Endothelial cell of umbilical vein (primary cell): ENCODE data around the gene MRPS6. TPM values are rescaled to one million over a fixed set of nuclear protein-coding genes. Genes with fewer than 3 reads are reported as not detected.

Experiments
- BruUV-seq: library from RNA; stranded (reverse); fragments of 400-500 nt; replicated peaks from 2 replicates; lab custom pipeline; 2021; lab: Mats Ljungman, UMichigan
- CTCF ChIA-PET: fragments of 300-600, 350-600 bp; sonication (Branson Sonifier 250); formaldehyde crosslinking; loops from one replicate; lab custom pipeline; 2021; ENCODE audit warnings: antibody characterized with exemption, inconsistent platforms; lab: Charles Lee
- POLR2A ChIA-PET: fragments of 300-600, 350-600 bp; sonication (Branson Sonifier 250); formaldehyde crosslinking; loops from one replicate; lab custom pipeline; 2021; ENCODE audit warnings: antibody characterized with exemption, inconsistent platforms; lab: Charles Lee
- DNase-seq: peaks from one replicate; pipeline ENCODE4 v3.0.0-alpha.2; 2011; ENCODE audit warnings: low read depth, low spot score
- FAIRE-seq: peaks from 2 replicates; lab custom pipeline; 2011; peaks lifted over from hg19 to GRCh38; lab: Jason Lieb, UNC
- H2AFZ ChIP-seq: 2 replicates; pipeline ENCODE4 v1.6.0; 2012; ENCODE audit warnings: low read depth, low read length, control low read depth, inconsistent platforms
- H3K27ac ChIP-seq: 2 replicates; pipeline ENCODE4 v1.5.1; 2011; ENCODE audit warnings: low read depth, mild to moderate bottlenecking, control low read depth, low read length, moderate library complexity; ENCODE audit not compliant: insufficient read depth
- H3K27me3 ChIP-seq, 2 experiments: 2 replicates each; pipeline versions ENCODE4 v1.6.0 to v1.6.1; 2011; ENCODE audit warnings: low read length in 2 of 2, mixed read lengths in 1 of 2; ENCODE audit not compliant: control insufficient read depth in 2 of 2, insufficient read depth in 2 of 2
- H3K36me3 ChIP-seq, 2 experiments: 2 replicates in 1 of 2; 3 replicates in 1 of 2; pipeline ENCODE4 v1.5.1; 2011; ENCODE audit warnings: low read length in 2 of 2, mild to moderate bottlenecking in 1 of 2, moderate library complexity in 1 of 2; ENCODE audit not compliant: control insufficient read depth in 2 of 2, insufficient read depth in 2 of 2; ENCODE audit errors: extremely low read depth in 1 of 2
- H3K4me1 ChIP-seq: 3 replicates; pipeline ENCODE4 v1.5.1; 2011; ENCODE audit warnings: mild to moderate bottlenecking, low read length; ENCODE audit not compliant: control insufficient read depth, insufficient read depth; ENCODE audit errors: extremely low read depth
- H3K4me2 ChIP-seq: 2 replicates; pipeline ENCODE4 v1.6.1; 2011; ENCODE audit warnings: low read length, control low read depth, mixed read lengths; ENCODE audit not compliant: insufficient read depth
- H3K4me3 ChIP-seq, 3 experiments: fragments of 200-600 bp in 1 of 3; sonication (generic), shearing (Covaris generic) in 1 of 3; replicated peaks in 1 of 3; 2 replicates each; pipeline ENCODE4 v1.5.1; 2011 to 2016; ENCODE audit warnings: control low read depth in 3 of 3, low read length in 3 of 3, mild to moderate bottlenecking in 2 of 3, inconsistent platforms in 1 of 3, low read depth in 1 of 3, moderate library complexity in 1 of 3; ENCODE audit not compliant: insufficient read depth in 1 of 3
- H3K79me2 ChIP-seq: 2 replicates; pipeline ENCODE4 v1.6.0; 2012; ENCODE audit warnings: low read length, inconsistent platforms; ENCODE audit not compliant: control insufficient read depth, insufficient read depth
- H3K9ac ChIP-seq: replicated peaks from 2 replicates; pipeline ENCODE3; 2011; ENCODE audit warnings: low read length, control low read depth; ENCODE audit not compliant: insufficient read depth; ENCODE audit errors: extremely low read depth
- H3K9me1 ChIP-seq: replicated peaks from 3 replicates; pipeline ENCODE4 v1.6.0; 2011; ENCODE audit warnings: mild to moderate bottlenecking, low read length; ENCODE audit not compliant: control insufficient read depth, insufficient read depth; ENCODE audit errors: extremely low read depth
- H3K9me3 ChIP-seq: replicated peaks from 2 replicates; pipeline ENCODE4 v1.5.1; 2012; ENCODE audit warnings: low read length, inconsistent platforms; ENCODE audit not compliant: control insufficient read depth, insufficient read depth
- H4K20me1 ChIP-seq: replicated peaks from 2 replicates; pipeline ENCODE3; 2011; ENCODE audit warnings: mild to moderate bottlenecking, low read length; ENCODE audit not compliant: control insufficient read depth, insufficient read depth; ENCODE audit errors: extremely low read depth
- CTCF ChIP-seq, 2 donors: IDR thresholded peaks; 1 replicate in 1 of 2; 2 replicates in 1 of 2; pipeline ENCODE4 v1.5.1; 2011; ENCODE audit warnings: low read length in 2 of 2, mild to moderate bottlenecking in 2 of 2, moderate library complexity in 2 of 2, control low read depth in 1 of 2, inconsistent platforms in 1 of 2, low read depth in 1 of 2; ENCODE audit not compliant: insufficient read depth in 1 of 2; ENCODE audit errors: extremely low read depth in 1 of 2
- EZH2 ChIP-seq: IDR thresholded peaks from 2 replicates; pipeline ENCODE4 v1.6.1; 2012; ENCODE audit warnings: borderline replicate concordance, low read depth, mild to moderate bottlenecking, moderate library complexity, low read length, inconsistent platforms; ENCODE audit not compliant: severe bottlenecking
- FOS ChIP-seq: IDR thresholded peaks from 2 replicates; pipeline ENCODE4 v1.6.1; 2011; ENCODE audit warnings: mild to moderate bottlenecking, low read length, moderate library complexity, borderline replicate concordance; ENCODE audit not compliant: insufficient read depth
- GATA2 ChIP-seq: IDR thresholded peaks from 2 replicates; pipeline ENCODE4 v1.7.0; 2011; ENCODE audit warnings: low read depth, mild to moderate bottlenecking, moderate library complexity, mixed read lengths, low read length; ENCODE audit not compliant: insufficient read length, insufficient read depth
- JUN ChIP-seq: IDR thresholded peaks from 2 replicates; pipeline ENCODE4 v1.6.1; 2011; ENCODE audit warnings: borderline replicate concordance, low read depth; ENCODE audit not compliant: insufficient read length, insufficient read depth
- MYC ChIP-seq: IDR thresholded peaks from one replicate; pipeline ENCODE4 v1.6.1; 2011; ENCODE audit warnings: mild to moderate bottlenecking, low read depth, low read length
- POLR2A ChIP-seq: IDR thresholded peaks from 2 replicates; pipeline ENCODE4 v1.6.1; 2012; ENCODE audit warnings: low read depth, mild to moderate bottlenecking, control low read depth, low read length
- POLR2AphosphoS5 ChIP-seq: IDR thresholded peaks from 2 replicates; pipeline ENCODE4 v1.6.1; 2012; ENCODE audit warnings: low read depth, mild to moderate bottlenecking, control low read depth, low read length, moderate library complexity; ENCODE audit not compliant: insufficient read depth
- dilution Hi-C: fragments of 300-500 bp; cut with MboI; formaldehyde crosslinking; loops from one replicate; pipeline ENCODE4 v1.15.0; 2019; ENCODE audit warnings: low sequenced_read_pairs; ENCODE audit not compliant: extremely low pct_ligation_motif_present
- intact Hi-C: fragments of 100-400 bp; cut with micrococcal nuclease; formaldehyde crosslinking; loops from one replicate; pipeline ENCODE4 v1.10.0; 2022
- polyA plus RNA-seq, 4 experiments: library from polyadenylated mRNA; depleted of rRNA in 3 of 4; stranded (reverse) in 3 of 4; unstranded in 1 of 4; fragments of >200 nt; gene quantifications; 2 replicates each; pipeline versions ENCODE4 v1.2.1 to v1.2.3, GENCODE V29; 2011 to 2012; ENCODE audit warnings: missing spikeins in 1 of 4
- total RNA-seq: library from RNA; stranded (reverse); gene quantifications from 2 replicates; pipeline ENCODE4 v1.2.3, GENCODE V29; 2021
- TF ChIP-seq, protein P1 (sequence below): IDR thresholded peaks from 2 replicates; pipeline ENCODE4 v1.6.1; 2011; ENCODE audit not compliant: insufficient read depth, insufficient read length

Gene MRPS6
- total and polyA plus RNA-seq, 2 donors (not counting 3 experiments of a cell fraction or from before 2014, with no cell fraction given): 19.8 to 37.2 TPM

DNA sequence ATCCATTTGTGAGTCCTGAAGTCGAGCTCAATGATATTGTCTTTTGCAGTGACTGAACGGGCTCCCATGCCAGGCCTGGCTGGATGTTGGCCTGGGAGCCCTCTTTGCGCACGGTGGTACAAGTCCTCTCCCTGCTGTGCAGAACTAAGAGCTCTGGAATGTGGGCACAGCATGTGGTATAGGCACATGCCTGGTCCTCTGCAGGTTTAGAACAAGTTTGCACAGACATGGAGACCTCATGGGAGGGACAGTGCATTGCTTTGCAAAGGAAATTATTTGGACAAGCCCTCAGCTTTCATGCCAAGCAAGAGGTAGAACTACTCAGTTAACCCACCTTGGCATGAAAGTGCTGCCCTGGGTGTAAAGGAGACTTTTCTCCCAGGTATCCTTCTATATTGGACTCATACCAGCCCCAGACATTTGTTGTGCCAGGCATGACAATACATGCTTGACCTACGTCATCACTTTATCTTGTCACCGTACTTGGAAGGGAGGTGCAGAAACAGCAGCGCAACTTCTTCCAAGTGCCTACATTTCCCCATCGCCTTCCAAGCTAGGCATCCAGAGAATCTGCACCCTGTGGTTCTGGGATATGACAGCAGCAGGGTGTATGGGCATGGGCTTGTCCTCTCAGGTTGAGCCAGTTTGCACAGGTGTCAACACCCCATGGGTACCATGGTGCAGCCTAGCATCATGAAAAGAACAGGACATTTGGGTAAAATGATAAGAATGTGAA is 37.6 kb upstream of the MRPS6 start:
- H3K27ac ChIP-seq: no peak overlapping the region
- FAIRE-seq: no peak
- BruUV-seq: no TSS peak

More for the DNA sequence above, 37.6 kb upstream of the MRPS6 start:
- Histone ChIP-seq H3K9ac (no peak overlapping the region), H3K27me3 (peaks cover 9 to 12% of the 10 kb centered on the region in 2 experiments), H3K4me1 (no peaks in the 10 kb centered on the region), H4K20me1 (no peaks in the 10 kb centered on the region), H3K9me3 (no peaks in the 10 kb centered on the region), H3K9me1 (no peaks in the 10 kb centered on the region), H3K4me2 (no peak overlapping the region), H3K4me3 (no peak overlapping the region), H2AFZ (no peak overlapping the region), H3K79me2 (no peaks in the 10 kb centered on the region), H3K36me3 (no peaks in the 10 kb centered on the region)
- TF ChIP-seq GATA2: no peak
- TF ChIP-seq, protein P1, sequence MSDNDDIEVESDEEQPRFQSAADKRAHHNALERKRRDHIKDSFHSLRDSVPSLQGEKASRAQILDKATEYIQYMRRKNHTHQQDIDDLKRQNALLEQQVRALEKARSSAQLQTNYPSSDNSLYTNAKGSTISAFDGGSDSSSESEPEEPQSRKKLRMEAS: no peak
- TF ChIP-seq MYC: no peak
- no peak for TF ChIP-seq CTCF (IDR thresholded peaks at IDR 0.05; ENCODE audit: extremely low read depth in 1 of 2, insufficient read depth in 1 of 2, low read depth in 1 of 2, low read length in 2 of 2)
- TF ChIP-seq EZH2: no peak
- TF ChIP-seq FOS: no peak
- TF ChIP-seq JUN: no peak
- TF ChIP-seq POLR2AphosphoS5: no peak
- no peak for TF ChIP-seq POLR2A
- ChIA-PET POLR2A (no interaction called here), CTCF (interaction anchor here (0.8 to 1.4 kb wide), 2 partner anchors 11 to 13 kb away, joined by 3 read pairs; no protein-coding TSS in a partner anchor)
- dilution Hi-C loops (no loop called here), intact Hi-C loops (no loop called here)
- DNase-seq: no peak
